Measurements from ENCODE around the gene STAB2.

The STAB2 gene

GRCh38 chr12:103805655-103806360 is 218.7 kb downstream of the STAB2 start:
- TF ChIP-seq REST (IDR thresholded peaks at IDR 0.05; ENCODE audit: low read depth) (no peak), TEAD4 (IDR thresholded peaks at IDR 0.05) (no peak), CEBPB (IDR thresholded peaks at IDR 0.05) (no peak), MAX (IDR thresholded peaks at IDR 0.05) (no peak), NFIC (IDR thresholded peaks at IDR 0.05) (no peak), CREB1 (IDR thresholded peaks at IDR 0.05; ENCODE audit: low read depth) (no peak), EP300 (IDR thresholded peaks at IDR 0.05; ENCODE audit: borderline replicate concordance) (no peak), TAF1 (IDR thresholded peaks at IDR 0.05; ENCODE audit: low read depth) (no peak), ZBTB7A (IDR thresholded peaks at IDR 0.05; ENCODE audit: low read depth) (no peak), USF1 (IDR thresholded peaks at IDR 0.05) (no peak), RAD21 (IDR thresholded peaks at IDR 0.05; ENCODE audit: low read depth) (no peak), EGR1 (IDR thresholded peaks at IDR 0.05) (no peak), YY1 (IDR thresholded peaks at IDR 0.05; ENCODE audit: low read depth) (no peak), FOXM1 (IDR thresholded peaks at IDR 0.05; ENCODE audit: borderline replicate concordance, low read depth) (no peak), TCF12 (IDR thresholded peaks at IDR 0.05; ENCODE audit: low read depth) (no peak)

- TF ChIP-seq TCF12 (IDR thresholded peaks at IDR 0.05; ENCODE audit: low read depth) = no peak
- no peak for TF ChIP-seq REST (IDR thresholded peaks at IDR 0.05; ENCODE audit: low read depth)
- no peak for TF ChIP-seq EGR1 (IDR thresholded peaks at IDR 0.05)
Measured at GRCh38 chr12:103806803-103807202, 219.7 kb downstream of the STAB2 start.

GRCh38 chr12:103807561-103808238 is 220.6 kb downstream of the STAB2 start:
- TF ChIP-seq YY1 (IDR thresholded peaks at IDR 0.05; ENCODE audit: low read depth) (no peak), RAD21 (IDR thresholded peaks at IDR 0.05; ENCODE audit: low read depth) (no peak), ZBTB7A (IDR thresholded peaks at IDR 0.05; ENCODE audit: low read depth) (no peak), TCF12 (IDR thresholded peaks at IDR 0.05; ENCODE audit: low read depth) (no peak), CEBPB (IDR thresholded peaks at IDR 0.05) (no peak), USF1 (IDR thresholded peaks at IDR 0.05) (no peak), EP300 (IDR thresholded peaks at IDR 0.05; ENCODE audit: borderline replicate concordance) (no peak), TEAD4 (IDR thresholded peaks at IDR 0.05) (no peak)

- TF ChIP-seq ZBTB7A (IDR thresholded peaks at IDR 0.05; ENCODE audit: low read depth) = no peak
- no peak for TF ChIP-seq USF1 (IDR thresholded peaks at IDR 0.05)
- TF ChIP-seq TAF1 (IDR thresholded peaks at IDR 0.05; ENCODE audit: low read depth) = no peak
- TF ChIP-seq CREB1 (IDR thresholded peaks at IDR 0.05; ENCODE audit: low read depth) = no peak
- no peak for TF ChIP-seq EP300 (IDR thresholded peaks at IDR 0.05; ENCODE audit: borderline replicate concordance)
- TF ChIP-seq CEBPB (IDR thresholded peaks at IDR 0.05) = no peak
- TF ChIP-seq FOXM1 (IDR thresholded peaks at IDR 0.05; ENCODE audit: borderline replicate concordance, low read depth) = no peak
- no peak for TF ChIP-seq MAX (IDR thresholded peaks at IDR 0.05)
- TF ChIP-seq EGR1 (IDR thresholded peaks at IDR 0.05) = no peak
- TF ChIP-seq YY1 (IDR thresholded peaks at IDR 0.05; ENCODE audit: low read depth) = no peak
- no peak for TF ChIP-seq TEAD4 (IDR thresholded peaks at IDR 0.05)
- TF ChIP-seq RAD21 (IDR thresholded peaks at IDR 0.05; ENCODE audit: low read depth) = no peak
- TF ChIP-seq REST (IDR thresholded peaks at IDR 0.05; ENCODE audit: low read depth) = no peak
- TF ChIP-seq TCF12 (IDR thresholded peaks at IDR 0.05; ENCODE audit: low read depth) = no peak
- no peak for TF ChIP-seq NFIC (IDR thresholded peaks at IDR 0.05)
Measured at GRCh38 chr12:103808239-103808880, 221.3 kb downstream of the STAB2 start.

Data from Ishikawa (cell line).